ENCODE measurements around the gene TENM4.

Gene TENM4

GRCh38 chr11:78767027-78767932, 673.5 kb downstream of the TENM4 start:
- ATAC-seq (replicated peaks) (no peak), DNase-seq (no peak)
- Mint-ChIP-seq H3K4me1 (ENCODE audit: low read depth in 2 of 2) (no peaks in the 10 kb centered on the region), H3K4me3 (no peak overlapping the region), H3K27me3 (peaks cover 9 to 30% of the 10 kb centered on the region in 2 donors), H3K9me3 (peaks cover 0 to 3% of the 10 kb centered on the region in 2 donors), H3K27ac (no peak overlapping the region), H3K36me3 (ENCODE audit: insufficient read depth) (no peaks in the 10 kb centered on the region)

GRCh38 chr11:78764946-78765345, 675.9 kb downstream of the TENM4 start:
- no peak for ATAC-seq (replicated peaks)
- Mint-ChIP-seq H3K9me3 (no peaks in the 10 kb centered on the region), H3K36me3 (ENCODE audit: insufficient read depth) (no peaks in the 10 kb centered on the region), H3K27me3 (peaks cover 0 to 16% of the 10 kb centered on the region in 2 donors), H3K4me3 (no peak overlapping the region), H3K27ac (no peak overlapping the region), H3K4me1 (ENCODE audit: low read depth in 2 of 2) (no peaks in the 10 kb centered on the region)
- DNase-seq: no peak

GRCh38 chr11:78763664-78764063, 677.2 kb downstream of the TENM4 start:
- Mint-ChIP-seq H3K27ac (no peak overlapping the region), H3K4me3 (no peak overlapping the region), H3K4me1 (ENCODE audit: low read depth in 2 of 2) (no peaks in the 10 kb centered on the region), H3K36me3 (ENCODE audit: insufficient read depth) (no peaks in the 10 kb centered on the region), H3K27me3 (peaks cover 5 to 6% of the 10 kb centered on the region in 2 donors), H3K9me3 (no peaks in the 10 kb centered on the region)
- no peak for DNase-seq
- ATAC-seq (replicated peaks): no peak

- no peak for DNase-seq
- peaks cover 0 to 5% of the 10 kb centered on the region in 2 donors for H3K27me3 Mint-ChIP-seq
These were observed 678.7 kb downstream of the TENM4 start for GRCh38 chr11:78762105-78762504.

DNA sequence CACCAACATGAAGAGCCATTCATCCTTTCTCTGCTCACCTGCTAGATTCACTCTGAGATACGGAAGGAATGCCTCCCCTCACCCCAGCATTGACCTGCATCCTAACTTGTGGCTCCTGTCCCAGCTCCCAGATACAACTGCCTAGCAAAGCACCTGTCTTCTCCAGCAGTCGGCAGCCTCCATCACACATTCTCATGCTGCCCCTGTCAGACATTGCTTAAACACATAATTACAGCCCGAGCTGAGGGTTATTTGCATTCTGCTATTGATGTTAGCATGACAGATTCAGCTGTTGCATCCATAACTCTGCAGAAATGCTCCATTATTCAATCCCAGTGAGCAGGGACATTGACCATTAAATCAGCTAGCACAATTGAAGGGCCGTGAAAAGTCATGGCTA, 681.8 kb downstream of the TENM4 start:
- Mint-ChIP-seq H3K27ac (no peak overlapping the region), H3K9me3 (no peaks in the 10 kb centered on the region), H3K4me3 (no peak overlapping the region), H3K4me1 (ENCODE audit: low read depth in 2 of 2) (no peaks in the 10 kb centered on the region), H3K36me3 (ENCODE audit: insufficient read depth) (no peaks in the 10 kb centered on the region), H3K27me3 (peaks cover 10 to 13% of the 10 kb centered on the region in 2 donors)
- DNase-seq: no peak
- ATAC-seq (replicated peaks): no peak

More at GRCh38 chr11:78762105-78762504, 678.7 kb downstream of the TENM4 start:
- ATAC-seq (replicated peaks): no peak
- H3K4me3 Mint-ChIP-seq: no peak overlapping the region
- H3K9me3 Mint-ChIP-seq: no peaks in the 10 kb centered on the region
- no peaks in the 10 kb centered on the region for H3K36me3 Mint-ChIP-seq (ENCODE audit: insufficient read depth)
- H3K27ac Mint-ChIP-seq: no peak overlapping the region
- no peaks in the 10 kb centered on the region for H3K4me1 Mint-ChIP-seq (ENCODE audit: low read depth in 2 of 2)

GRCh38 chr11:78753297-78753696, 687.5 kb downstream of the TENM4 start:
- no peaks in the 10 kb centered on the region for H3K4me1 Mint-ChIP-seq (ENCODE audit: low read depth in 2 of 2)

GRCh38 chr11:78752494-78752893, 688.3 kb downstream of the TENM4 start:
- no peaks in the 10 kb centered on the region for H3K4me1 Mint-ChIP-seq (ENCODE audit: low read depth in 2 of 2)
- DNase-seq (no peak), ATAC-seq (replicated peaks) (no peak)
- H3K4me3 Mint-ChIP-seq: no peak overlapping the region
- peaks cover 31 to 53% of the 10 kb centered on the region in 2 donors for H3K27me3 Mint-ChIP-seq
- no peaks in the 10 kb centered on the region for H3K36me3 Mint-ChIP-seq (ENCODE audit: insufficient read depth)
- no peak overlapping the region for H3K27ac Mint-ChIP-seq
- no peaks in the 10 kb centered on the region for H3K9me3 Mint-ChIP-seq

More at GRCh38 chr11:78753297-78753696, 687.5 kb downstream of the TENM4 start:
- no peak overlapping the region for H3K4me3 Mint-ChIP-seq
- ATAC-seq (replicated peaks) (no peak), DNase-seq (no peak)
- H3K9me3 Mint-ChIP-seq: no peaks in the 10 kb centered on the region
- H3K27ac Mint-ChIP-seq: no peak overlapping the region
- no peaks in the 10 kb centered on the region for H3K36me3 Mint-ChIP-seq (ENCODE audit: insufficient read depth)
- H3K27me3 Mint-ChIP-seq: peaks cover 31 to 45% of the 10 kb centered on the region in 2 donors

- Mint-ChIP-seq H3K9me3 (no peaks in the 10 kb centered on the region), H3K27me3 (peaks cover 23 to 54% of the 10 kb centered on the region in 2 donors), H3K36me3 (ENCODE audit: insufficient read depth) (no peaks in the 10 kb centered on the region), H3K4me3 (no peak overlapping the region), H3K4me1 (ENCODE audit: low read depth in 2 of 2) (no peaks in the 10 kb centered on the region), H3K27ac (no peak overlapping the region)
- DNase-seq (no peak), ATAC-seq (replicated peaks) (no peak)
These were observed 691.7 kb downstream of the TENM4 start for GRCh38 chr11:78748918-78749690.

DNA sequence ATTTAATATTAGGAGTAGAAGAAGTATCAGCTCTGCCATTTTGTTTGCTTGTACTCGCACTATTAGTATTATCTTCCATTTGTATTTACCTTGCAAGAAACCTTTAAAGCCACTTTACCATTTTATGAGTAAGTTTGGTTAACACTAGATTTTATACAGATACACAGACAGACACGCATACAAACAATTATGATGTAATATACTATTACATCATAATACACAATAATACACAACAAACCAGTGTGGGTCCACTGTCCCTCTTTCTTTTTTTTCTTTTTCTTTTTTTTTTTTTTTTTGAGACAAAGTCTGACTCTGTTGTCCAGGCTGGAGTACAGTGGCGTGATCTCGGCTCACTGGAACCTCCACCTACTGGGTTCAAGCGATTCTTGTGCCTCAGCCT, 695.9 kb downstream of the TENM4 start:
- ATAC-seq (replicated peaks) (no peak), DNase-seq (no peak)
- Mint-ChIP-seq H3K4me3 (no peak overlapping the region), H3K27ac (no peak overlapping the region), H3K36me3 (ENCODE audit: insufficient read depth) (no peaks in the 10 kb centered on the region), H3K4me1 (ENCODE audit: low read depth in 2 of 2) (no peaks in the 10 kb centered on the region), H3K9me3 (no peaks in the 10 kb centered on the region), H3K27me3 (peaks cover 5 to 34% of the 10 kb centered on the region in 2 donors)

DNA sequence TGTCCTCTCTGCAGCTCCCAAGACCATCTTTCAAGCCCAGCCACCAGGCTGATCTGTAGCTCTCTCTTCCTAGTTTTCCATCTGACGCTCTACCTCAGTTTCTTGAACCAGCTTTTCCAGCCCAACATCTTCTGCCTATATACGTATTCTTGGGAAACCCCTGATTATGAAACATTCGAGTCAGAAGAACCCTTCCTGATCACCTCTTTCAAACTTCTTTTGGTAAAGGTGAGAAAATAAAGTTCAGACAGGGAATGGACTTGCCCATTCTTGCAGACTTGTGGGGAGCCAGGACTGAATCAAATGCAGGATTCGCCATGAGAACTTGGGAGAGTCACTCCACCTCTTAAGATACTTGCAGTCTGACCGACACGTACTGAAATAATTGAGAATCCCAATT, 696.6 kb downstream of the TENM4 start:
- Mint-ChIP-seq H3K9me3 (no peaks in the 10 kb centered on the region), H3K27ac (no peak overlapping the region), H3K4me3 (no peak overlapping the region), H3K4me1 (ENCODE audit: low read depth in 2 of 2) (no peaks in the 10 kb centered on the region), H3K36me3 (ENCODE audit: insufficient read depth) (no peaks in the 10 kb centered on the region), H3K27me3 (peaks cover 5 to 26% of the 10 kb centered on the region in 2 donors)
- ATAC-seq (replicated peaks) (no peak), DNase-seq (no peak)

DNA sequence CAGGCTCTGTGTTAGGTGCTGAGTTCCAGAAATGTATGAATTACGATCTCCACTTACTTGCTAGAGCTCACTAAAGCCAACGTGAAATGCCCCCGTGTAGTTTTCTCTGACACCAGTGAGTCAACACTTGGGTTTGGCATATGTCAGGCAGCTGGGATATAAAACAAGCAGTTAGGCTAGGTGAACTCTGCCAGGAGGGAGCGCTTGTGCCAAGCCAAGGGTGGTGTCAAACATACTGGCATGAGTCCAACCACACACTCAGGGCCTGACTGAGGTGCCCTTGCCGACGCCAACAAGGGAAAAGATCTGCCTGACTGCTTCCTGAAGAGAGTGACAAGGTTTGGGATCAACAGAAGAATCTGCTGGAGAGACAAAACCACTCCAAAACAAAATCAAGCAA, 698.4 kb downstream of the TENM4 start:
- H3K4me1 Mint-ChIP-seq (ENCODE audit: low read depth in 2 of 2): no peaks in the 10 kb centered on the region
- H3K27ac Mint-ChIP-seq: no peak overlapping the region
- ATAC-seq (replicated peaks) (no peak), DNase-seq (no peak)
- peaks cover 0 to 10% of the 10 kb centered on the region in 2 donors for H3K27me3 Mint-ChIP-seq
- no peaks in the 10 kb centered on the region for H3K9me3 Mint-ChIP-seq
- no peaks in the 10 kb centered on the region for H3K36me3 Mint-ChIP-seq (ENCODE audit: insufficient read depth)
- no peak overlapping the region for H3K4me3 Mint-ChIP-seq

DNA sequence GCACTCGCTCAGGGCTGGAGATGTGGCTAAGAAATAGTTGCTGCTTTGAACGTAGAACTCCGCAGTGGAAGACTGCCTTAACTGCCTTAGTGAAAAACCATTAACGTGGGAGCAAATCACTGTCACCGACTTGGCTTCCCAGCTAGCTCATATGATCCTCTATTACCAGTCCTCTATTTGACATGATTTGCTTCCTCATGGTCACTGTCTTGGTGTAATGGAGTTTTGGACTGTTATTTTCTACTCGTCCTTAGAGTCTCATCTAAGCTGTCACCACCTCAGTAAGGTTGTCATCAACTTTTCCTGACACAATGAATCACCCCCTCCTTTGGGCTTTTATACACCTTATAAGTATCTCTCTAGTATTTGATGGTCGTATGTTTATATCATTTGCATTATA, 699.1 kb downstream of the TENM4 start:
- ATAC-seq (replicated peaks) (no peak), DNase-seq (no peak)
- H3K27ac Mint-ChIP-seq: no peak overlapping the region
- peaks cover 0 to 3% of the 10 kb centered on the region in 2 donors for H3K27me3 Mint-ChIP-seq
- H3K36me3 Mint-ChIP-seq (ENCODE audit: insufficient read depth): no peaks in the 10 kb centered on the region
- no peaks in the 10 kb centered on the region for H3K9me3 Mint-ChIP-seq
- no peak overlapping the region for H3K4me3 Mint-ChIP-seq
- no peaks in the 10 kb centered on the region for H3K4me1 Mint-ChIP-seq (ENCODE audit: low read depth in 2 of 2)

DNA sequence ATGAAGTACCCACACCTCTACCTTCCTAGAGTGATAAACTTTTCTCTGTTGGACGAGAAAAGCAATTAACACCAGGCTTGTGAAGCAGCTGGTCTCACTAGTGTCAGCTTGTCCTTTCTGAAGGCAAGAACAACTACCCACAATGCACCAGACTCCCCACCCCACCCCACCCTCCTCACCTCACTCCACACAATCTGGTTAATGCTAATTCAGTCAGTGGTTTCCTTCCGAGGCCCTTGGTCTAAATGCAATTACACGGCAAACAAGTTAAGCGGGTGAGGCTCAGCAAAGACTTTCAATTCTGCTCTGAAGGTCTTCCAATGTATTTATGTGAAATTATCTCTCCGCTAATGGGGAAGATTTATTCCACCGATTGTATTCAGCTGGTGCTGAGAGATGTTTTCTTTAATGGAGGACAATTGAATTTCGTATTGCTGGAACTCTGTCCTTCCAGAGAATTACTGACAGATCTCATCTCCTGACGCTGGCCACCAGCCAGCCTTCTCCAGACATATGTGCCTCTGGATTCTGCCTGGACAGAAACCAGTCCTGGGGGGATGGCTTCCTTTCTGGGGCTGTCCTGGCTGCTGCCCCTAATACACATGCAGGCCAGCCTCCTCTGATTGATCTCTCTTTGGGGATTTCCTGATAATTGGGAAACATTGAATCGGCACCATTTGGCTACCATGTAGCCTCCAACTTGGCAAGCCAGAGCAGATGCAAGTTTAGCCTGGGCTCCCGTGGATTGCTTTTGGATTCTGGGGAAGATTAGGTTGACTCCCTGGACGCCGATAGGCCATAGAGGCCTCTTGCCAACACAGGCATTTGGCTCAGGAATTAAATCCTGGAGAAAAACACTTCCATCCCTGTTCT, 700.4 kb downstream of the TENM4 start:
- no peak for ATAC-seq (replicated peaks)
- H3K4me3 Mint-ChIP-seq: no peak overlapping the region
- no peaks in the 10 kb centered on the region for H3K27me3 Mint-ChIP-seq
- no peaks in the 10 kb centered on the region for H3K4me1 Mint-ChIP-seq (ENCODE audit: low read depth in 2 of 2)
- H3K9me3 Mint-ChIP-seq: no peaks in the 10 kb centered on the region
- no peak for DNase-seq
- H3K27ac Mint-ChIP-seq: no peak overlapping the region
- peaks cover 3% of the 10 kb centered on the region for H3K36me3 Mint-ChIP-seq (ENCODE audit: insufficient read depth)

Data from effector memory CD8-positive, alpha-beta T cell (primary cell).